NK-92 (cell line): ENCODE measurements around the gene SH3BP1.
"Not testable (repeated sequence)": the region's sequence is repeated elsewhere in the genome, so short reads cannot be mapped to it uniquely, and the experiment has no call there.

Source experiments
- DNase-seq: peaks from one replicate; lab custom pipeline; 2025; ENCODE audit not compliant: unreplicated experiment; lab: John Stamatoyannopoulos, UW

SH3BP1 gene

DNA sequence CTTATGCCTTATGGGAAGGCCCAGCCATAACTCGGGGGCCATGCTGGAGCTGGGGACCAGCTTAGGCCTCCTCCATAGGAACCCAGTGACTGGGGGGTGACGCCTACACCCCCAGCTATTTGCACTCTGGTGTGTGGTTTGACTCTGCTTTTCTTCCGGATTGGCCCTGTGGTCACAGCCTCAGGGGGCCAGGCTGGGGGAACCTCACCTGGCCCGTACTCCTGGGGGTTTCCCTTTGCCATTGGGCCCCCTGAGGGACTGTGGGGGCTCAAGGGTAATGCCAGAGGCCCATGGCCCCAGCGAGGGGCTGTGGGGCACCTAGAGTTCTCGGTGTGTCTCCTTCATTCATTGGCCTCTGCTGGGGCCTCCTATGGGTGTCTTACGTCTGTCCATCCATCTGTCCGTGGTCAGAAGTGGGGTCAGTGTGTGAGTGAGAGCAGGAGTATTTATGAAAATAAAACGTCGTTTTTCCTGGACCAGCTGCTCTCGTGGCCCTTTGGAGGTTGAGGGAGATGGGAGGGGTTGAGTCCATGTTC lies 6.3 kb upstream of the SH3BP1 start:
- no peak for DNase-seq

DNA sequence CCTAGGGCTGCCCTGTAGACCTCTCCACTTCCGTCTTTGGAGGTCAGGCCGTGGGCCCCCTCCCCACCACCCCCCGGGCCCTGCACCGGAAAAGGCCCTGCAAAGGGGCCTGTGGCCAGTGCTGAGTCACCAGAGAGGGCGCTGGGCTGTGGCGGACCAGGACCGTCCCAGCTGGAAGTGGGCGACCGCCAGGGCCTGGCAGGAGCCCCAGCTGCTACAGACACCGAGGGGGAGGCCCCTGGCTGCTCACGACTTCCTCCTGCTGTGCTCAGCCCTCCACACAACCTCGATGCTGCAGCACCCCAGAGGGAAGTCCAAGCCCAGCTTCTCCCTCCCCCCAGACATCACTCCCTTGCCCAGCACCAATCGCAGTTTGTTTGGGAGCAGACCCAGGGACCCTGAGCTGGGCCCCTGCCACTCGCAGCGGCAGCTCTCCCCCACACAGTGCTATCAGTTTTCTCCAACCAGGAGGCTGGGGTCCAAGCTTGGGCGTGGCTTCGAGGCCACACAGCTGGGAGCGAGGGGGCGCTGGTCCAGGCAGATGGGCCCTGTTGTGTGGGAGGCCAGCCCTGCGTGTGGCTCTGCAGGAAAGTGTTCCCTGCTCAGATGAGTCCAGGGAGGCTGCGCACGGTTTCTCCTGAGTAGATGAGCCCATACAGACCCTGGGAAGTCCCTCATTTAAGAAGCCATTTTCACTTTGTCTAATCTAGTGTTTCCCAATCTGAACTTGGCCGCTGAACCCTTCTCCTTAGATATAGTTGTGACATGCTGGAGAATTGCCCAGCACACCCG lies 5.6 kb upstream of the SH3BP1 start:
- DNase-seq, result no peak

DNA sequence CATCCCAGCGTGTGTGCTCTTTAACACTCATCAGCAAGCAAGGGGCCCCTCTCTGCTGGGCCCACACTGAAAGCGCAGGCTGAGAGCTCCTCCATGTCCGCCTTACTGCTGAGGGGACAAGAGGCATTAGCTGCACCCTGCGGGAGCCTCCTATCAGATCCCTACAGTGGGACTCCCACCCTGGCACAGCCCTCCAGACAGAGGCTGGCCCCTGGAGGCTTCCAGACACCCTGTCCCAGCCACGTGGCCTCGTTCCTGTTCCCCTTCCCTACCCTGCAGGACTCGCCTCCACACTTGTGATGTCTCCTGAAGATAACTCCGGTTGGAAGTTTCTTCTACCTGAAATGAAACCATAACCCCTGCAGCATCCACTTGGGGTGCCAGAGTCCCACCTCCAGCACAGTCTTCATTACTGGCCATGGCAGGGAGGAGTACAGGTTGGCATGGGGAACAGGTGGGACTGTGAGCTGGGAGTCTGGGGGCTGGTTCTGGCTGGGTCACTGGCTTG lies 5.0 kb upstream of the SH3BP1 start:
- DNase-seq, result no peak

DNA sequence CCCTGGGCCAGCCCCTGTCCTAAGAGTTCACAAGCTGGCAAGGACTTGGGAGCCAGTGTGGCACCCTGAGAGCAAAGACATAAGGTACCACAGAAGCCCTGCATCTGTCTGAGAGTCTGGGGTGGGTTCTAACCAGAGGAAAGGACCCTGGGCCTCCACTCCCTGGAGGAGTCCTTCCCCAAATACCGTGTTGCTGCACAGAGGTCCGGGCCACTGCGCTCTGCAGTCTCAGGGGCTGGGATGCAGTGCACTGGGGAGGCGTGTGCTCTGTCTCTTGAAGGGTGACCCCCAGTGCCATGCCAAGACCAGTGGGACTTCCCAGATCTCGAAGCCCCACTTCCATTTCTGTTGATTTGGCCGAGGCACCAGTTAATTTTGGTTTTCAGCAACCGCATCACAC lies 4.3 kb upstream of the SH3BP1 start:
- no peak for DNase-seq

DNA sequence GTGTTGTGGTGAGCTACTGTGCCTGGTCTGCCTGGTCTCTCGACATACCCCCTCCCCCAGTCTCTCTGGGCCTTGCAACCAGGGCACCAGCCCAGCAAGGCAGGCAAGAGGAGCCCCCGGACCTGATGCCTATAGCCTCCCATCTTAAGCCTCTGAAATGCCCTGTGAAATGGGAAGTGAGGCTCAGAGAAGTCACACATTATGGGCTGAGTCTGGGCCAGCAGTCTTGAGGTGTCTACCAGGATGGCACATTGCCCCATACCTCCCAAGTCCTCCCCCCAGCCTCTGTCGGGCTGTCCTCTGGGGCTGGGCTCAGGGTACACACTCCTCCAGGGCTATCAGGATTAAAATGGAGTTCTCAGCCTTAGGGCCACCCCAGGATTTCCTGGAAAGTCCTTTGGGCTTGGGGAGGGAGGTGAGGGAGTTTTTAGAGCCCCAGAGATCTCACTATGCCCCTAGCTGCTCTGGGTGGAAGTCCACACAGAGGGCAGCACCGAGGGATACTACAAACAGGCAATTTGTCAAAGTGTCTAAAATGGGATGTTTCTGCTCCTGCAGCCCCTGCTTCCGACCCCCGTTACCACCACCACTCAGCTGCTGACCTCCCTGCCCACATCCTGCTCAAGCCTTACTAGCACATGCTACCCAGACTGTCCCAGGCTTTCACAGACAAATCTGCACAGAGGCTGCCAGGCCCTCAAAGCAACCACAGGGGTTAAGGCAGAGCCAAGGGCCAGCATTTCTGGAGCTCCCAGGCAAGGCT lies 3.1 kb upstream of the SH3BP1 start:
- no peak for DNase-seq

DNA sequence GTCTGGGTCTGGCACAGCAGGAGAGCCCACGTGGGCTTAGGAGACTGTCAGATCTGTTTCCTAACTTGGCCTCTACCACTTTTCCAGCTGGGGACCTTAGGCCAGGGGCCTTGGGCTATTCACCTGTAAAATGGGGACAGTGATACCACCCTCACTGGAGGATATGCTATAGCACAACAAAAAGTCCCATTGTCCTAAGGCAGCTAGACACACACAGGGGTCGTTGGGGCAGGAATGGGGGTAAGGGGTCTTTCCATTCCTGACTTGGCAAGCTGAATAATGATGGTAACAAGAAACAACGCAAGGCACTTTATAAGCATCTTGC lies 2.6 kb upstream of the SH3BP1 start:
- no peak for DNase-seq

DNA sequence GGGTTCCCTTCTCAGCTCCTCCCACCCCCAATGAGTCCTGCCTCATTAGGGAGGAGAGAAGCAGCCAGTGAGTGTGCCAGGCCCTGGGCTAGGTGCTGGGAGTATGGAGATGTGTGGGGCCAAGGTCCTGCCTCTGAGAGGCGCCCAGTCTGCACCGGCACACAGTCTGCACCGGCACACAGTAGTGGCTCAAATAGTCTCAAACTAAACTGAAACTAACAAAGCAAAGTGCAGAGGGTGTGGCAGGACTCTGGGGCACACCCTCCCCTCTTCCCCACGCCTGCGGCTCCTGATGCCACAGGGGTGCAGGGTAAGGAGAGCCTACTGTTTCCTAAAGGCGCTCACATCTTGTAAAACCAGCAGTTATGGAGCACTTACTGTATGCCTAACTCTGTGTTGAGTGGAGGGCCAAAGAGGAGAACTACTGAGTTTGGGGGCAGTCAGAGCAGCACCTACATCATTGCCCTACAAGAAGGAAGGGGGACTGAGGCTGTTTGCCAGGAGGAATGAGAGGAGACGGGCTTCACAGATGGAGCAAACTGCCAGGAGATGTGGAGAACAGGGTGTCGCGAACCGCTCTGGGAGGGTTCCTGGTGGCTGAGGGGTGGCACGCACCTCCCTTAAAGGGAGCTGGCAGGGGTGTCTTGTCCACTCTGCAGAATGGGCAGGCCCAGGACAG lies 939 bp upstream of the SH3BP1 start:
- DNase-seq, result no peak

DNA sequence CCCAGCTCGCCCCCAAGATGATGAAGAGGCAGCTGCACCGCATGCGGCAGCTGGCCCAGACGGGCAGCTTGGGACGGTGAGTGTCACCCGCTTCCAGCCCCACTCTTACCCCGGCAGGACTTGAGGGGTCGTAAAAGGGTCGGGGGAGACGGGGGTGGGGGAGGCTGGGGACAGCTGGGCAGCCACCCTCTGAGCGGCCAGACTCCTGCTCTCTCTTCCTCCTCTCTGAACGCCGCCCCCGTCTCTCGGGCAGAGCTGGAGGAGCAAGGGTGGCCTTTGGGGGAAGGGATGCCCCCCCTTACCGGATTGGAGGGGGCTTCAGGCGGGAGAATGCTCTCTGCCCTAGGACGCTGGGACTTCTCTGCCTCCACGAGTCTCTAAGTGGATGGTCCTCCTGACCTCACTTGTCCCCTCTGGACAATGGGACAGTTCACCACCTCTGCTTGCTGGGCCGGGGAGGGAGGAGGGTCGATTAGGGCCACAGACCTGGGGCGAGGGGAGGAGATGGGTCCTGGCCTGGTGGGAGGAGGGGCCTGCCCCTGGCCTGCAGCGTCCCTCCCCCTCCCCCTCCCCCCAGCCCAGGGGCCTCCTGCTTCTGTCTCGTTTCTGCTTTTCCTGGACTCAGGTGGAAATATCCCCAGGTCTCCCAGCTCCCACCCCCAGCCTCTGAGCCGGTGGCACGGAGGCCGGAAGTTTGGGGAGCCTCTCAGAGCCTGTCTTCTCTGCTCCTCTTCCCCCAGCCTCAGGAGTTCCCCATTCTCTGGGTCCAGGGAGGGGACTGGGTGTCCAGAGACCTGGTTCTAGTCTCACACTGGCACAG lies 512 bp downstream of the SH3BP1 start:
- no peak for DNase-seq

DNA sequence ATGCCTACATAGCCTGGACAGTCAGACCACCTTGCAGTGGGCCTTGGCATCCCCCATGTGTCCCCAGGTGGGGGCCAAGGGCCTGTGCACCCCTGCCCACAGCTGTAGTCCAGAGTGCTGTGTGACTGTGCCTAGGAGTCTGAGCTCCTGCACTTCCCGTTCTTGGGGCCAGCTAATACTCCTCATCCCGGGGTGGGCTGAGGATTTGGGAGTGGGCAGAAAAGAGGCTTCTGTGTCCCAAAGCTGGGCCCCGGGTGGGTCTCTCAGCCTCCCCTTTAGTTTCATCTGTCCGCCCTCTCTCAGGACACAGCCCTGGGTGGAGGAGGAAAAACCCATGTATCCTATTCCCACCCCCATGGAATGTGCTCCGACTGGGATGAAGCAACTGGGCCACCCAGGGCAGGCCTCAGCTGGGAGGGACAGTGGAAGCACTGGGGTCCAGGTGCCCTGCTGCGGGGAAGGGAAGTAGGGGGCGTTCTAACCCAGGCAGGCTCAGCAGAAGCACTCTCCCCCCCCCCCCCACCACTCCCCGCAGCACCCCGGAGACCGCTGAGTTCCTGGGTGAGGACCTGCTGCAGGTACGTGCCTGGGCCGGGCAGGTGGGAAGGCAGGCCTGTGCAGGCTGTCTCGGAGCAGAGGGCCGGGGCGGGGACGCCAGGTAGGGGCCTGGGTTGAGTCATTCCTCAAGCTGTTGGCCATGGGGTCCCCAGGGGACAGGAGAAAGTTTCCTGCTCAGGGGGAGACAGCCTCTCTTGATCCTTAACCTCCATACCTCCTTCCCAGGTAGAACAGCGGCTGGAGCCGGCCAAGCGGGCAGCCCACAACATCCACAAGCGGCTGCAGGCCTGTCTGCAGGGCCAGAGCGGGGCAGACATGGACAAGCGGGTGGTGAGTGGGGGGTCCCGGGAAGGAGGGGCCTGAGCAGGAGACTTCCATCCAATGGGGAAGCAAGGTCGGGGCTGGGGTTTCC lies 1.4 kb downstream of the SH3BP1 start:
- no peak for DNase-seq

DNA sequence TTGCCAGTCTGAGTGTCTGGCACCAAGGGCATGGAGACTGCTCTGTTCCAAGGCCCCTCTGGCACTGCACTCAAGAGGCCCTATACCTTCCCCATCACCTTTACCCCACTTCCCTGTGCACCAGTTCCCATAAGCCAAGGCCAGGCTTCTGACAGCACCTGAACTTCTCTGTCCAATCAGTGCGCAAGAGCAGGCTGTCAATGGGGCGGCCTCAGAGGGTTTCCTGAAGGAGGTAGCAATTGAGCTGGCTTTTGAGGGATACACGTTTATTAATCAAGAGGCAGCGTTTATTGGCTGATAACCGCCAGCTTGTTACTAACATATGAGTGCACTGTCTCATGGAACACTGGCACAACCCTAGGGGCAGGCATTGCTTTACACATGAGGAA lies 2.1 kb downstream of the SH3BP1 start:
- no peak for DNase-seq

DNA sequence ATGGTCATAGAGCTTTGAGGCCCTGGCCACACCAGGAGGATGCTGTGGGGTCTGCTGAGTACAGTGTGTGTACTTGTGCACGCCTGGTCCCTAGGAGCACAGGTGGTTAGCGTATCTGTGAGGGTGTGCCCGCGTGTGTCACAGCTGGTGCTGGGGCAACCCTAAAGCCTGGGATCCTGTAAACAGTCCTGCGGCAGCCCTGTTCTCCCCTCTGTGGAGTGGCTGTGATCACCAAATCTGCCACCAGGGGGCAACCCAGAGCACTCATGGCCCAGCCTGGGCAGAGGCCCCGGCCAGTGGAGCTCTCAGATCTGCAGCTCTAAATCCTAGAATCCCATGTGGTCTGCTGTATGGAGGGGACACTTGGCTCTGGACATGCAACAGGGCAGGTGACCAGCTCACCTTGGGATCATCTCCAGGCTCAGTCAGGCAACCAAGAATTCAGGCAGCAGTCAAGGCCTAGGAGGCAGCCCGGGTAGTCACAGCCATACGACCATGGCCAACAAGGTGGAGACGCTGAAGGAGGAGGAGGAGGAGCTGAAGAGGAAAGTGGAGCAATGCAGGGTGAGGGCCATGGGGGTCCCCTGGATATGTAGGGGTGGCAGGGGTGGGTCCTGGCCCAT lies 3.9 kb downstream of the SH3BP1 start:
- DNase-seq, result no peak

DNA sequence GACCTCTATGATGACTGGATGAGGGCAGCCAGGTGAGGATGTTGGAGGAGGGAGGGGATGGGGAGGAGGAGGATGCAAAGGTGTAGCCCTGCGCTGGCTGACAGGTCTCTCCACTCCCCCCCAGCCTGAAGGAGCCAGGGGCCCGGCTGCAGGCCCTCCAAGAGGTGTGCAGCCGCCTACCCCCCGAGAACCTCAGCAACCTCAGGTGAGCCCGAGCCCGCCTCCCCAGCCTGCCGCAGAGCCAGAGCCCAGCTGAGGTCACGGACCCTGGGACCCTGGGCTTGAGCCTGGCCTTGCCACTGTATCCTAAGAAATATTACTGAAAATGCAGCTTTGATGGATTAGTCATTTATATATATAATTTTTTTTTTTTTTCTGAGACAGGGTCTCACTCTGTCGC lies 7.8 kb downstream of the SH3BP1 start:
- DNase-seq, result no peak

DNA sequence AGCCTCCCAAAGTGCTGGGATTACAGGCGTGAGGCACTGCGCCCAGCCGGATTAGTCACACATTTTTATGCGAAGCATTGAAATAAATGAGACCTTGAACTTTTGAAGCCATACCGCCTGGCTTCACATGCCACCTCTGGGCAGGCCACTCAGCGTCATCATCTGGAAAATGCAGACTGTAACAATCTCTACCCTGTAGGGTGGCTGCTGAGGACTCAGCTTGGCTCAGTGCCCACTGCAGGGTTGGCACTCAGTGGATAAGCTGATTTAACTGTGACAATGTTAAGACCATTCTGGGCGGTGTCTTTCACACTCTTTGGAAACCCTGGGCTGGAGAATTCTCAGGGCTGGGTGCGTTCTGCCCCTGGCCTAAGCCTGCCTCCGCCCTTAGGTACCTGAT lies 8.5 kb downstream of the SH3BP1 start:
- DNase-seq, result no peak

DNA sequence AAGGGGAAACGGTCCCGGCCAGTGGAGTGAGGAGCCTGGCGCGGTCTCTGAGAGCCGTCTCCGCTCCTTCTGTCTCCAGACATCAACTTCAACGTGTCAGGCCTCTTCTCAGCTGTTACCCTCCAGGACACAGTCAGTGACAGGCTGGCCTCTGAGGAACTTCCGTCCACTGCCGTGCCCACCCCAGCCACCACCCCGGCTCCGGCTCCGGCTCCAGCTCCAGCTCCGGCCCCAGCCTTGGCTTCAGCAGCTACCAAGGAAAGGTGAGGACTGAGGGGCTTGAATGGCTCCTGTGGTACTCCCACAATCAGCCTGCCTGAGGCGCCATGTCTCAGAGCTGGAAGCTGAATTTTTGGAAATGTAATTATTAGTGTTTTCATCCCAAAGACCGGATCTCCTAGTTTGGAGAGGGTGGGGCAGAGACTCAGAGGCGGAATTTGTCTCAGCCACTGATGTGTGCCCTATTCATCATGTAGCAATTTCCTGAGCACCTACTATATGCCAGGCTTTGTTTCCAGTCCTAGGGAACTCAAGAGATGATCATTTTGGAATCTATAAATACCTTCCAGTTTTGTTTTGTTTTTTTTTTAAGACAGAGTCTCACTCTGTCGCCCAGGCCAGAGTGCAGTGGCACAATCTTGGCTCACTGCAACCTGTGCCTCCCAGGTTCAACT lies 11.1 kb downstream of the SH3BP1 start:
- no peak for DNase-seq

DNA sequence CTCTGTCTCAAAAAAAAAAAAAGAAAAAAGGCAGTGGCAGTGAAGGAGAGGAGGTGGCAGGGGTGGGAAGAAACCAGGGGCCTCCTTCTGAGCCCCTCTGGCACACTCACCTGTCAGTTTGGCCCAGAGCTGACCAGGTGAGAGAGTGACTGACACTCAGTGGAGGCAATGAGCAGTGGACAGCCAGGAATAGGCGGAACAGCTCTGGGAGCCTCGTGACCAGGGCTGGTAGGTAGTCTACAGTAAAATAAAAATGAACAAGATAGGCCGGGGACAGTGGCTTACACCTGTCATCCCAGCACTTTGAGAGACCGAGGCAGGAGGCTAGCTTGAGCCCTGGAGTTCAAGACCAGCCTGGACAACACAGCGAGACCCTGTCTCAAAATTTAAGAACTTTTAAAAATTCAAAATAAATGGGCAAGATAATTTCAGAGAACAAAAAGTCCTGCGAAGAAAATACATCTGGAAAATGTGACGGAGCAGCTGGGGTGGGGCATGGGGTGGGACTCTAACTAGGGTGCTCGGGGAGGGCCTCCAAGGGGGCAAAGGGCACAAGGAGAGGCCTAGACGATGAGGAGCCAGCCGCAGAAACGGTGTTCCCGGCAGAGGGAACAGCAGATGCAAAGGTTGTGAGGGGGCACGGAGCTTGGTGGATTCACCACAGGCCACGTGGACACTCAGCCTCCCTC lies 15.2 kb downstream of the SH3BP1 start:
- DNase-seq, result no peak

DNA sequence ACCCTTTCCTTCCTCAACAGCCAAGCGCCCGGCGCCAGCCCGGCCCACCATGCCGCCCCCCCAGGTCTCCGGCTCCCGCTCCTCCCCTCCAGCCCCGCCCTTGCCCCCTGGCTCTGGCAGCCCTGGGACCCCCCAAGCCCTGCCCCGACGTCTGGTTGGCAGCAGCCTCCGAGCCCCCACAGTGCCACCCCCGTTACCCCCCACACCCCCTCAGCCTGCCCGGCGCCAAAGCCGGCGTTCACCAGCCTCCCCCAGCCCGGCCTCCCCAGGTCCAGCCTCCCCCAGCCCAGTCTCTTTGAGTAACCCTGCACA lies 15.7 kb downstream of the SH3BP1 start:
- no peak for DNase-seq

DNA sequence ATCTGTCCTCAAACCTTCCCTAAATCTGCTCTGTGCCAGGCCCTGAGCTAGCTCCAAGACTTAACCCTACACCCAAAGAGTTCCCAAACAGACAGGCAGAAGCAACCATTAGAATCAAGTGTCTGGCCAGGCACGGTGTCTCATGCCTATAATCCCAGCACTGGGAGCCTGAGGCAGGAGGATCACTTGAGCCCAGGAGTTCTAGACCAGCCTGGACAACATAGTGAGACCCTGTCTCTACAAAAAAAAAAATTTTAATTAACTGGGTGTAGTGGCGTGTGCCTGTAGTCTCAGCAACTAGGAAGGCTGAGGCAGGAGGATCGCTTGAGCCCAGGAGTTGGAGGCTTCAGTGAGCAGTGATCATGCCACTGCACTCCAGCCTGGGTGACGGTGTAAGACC lies 17.1 kb downstream of the SH3BP1 start:
- DNase-seq, result not testable (repeated sequence)

DNA sequence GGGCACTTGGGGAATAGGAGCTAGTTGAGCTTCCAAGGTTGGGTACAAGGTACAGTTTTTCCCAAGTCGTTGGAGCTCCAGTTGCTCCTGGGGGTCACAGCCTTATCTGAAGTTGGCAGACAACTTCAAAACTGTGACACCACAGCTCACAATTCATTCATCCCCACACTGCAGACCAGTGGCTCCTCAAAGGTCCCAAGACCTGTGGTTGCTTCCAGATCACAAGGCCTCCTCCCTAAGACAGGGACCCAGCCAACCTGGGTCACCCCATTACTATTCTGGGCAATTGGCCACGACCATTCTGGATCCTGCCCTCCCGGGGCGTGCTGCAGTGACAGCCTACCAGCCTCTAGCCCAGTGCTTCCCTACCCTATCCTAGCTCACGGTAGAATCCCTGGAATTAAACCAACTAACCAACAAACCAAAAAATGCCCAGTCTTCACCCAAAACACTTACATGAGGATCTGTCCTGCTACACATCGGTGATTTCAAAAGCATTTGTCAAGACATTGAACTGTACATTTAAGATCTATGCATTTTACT lies 18.2 kb downstream of the SH3BP1 start:
- DNase-seq, result no peak
